Endothelial cell of umbilical vein (primary cell): ENCODE results near the gene CUEDC2. TPM values are rescaled to one million over a fixed set of nuclear protein-coding genes. Genes with fewer than 3 reads are reported as not detected.
A peak's percentile ranks its signal among the peaks of the same experiment; 100 is the strongest.

Source experiments
- BruUV-seq: library from RNA; stranded (reverse); fragments of 400-500 nt; replicated peaks from 2 replicates; lab custom pipeline; 2021; lab: Mats Ljungman, UMichigan
- CTCF ChIA-PET: fragments of 300-600, 350-600 bp; sonication (Branson Sonifier 250); formaldehyde crosslinking; loops from one replicate; lab custom pipeline; 2021; ENCODE audit warnings: antibody characterized with exemption, inconsistent platforms; lab: Charles Lee
- POLR2A ChIA-PET: fragments of 300-600, 350-600 bp; sonication (Branson Sonifier 250); formaldehyde crosslinking; loops from one replicate; lab custom pipeline; 2021; ENCODE audit warnings: antibody characterized with exemption, inconsistent platforms; lab: Charles Lee
- DNase-seq: peaks from one replicate; pipeline ENCODE4 v3.0.0-alpha.2; 2011; ENCODE audit warnings: low read depth, low spot score
- FAIRE-seq: peaks from 2 replicates; lab custom pipeline; 2011; peaks lifted over from hg19 to GRCh38; lab: Jason Lieb, UNC
- H2AFZ ChIP-seq: 2 replicates; pipeline ENCODE4 v1.6.0; 2012; ENCODE audit warnings: low read depth, low read length, control low read depth, inconsistent platforms
- H3K27ac ChIP-seq: 2 replicates; pipeline ENCODE4 v1.5.1; 2011; ENCODE audit warnings: low read depth, mild to moderate bottlenecking, control low read depth, low read length, moderate library complexity; ENCODE audit not compliant: insufficient read depth
- H3K27me3 ChIP-seq, 2 experiments: 2 replicates each; pipeline versions ENCODE4 v1.6.0 to v1.6.1; 2011; ENCODE audit warnings: low read length in 2 of 2, mixed read lengths in 1 of 2; ENCODE audit not compliant: control insufficient read depth in 2 of 2, insufficient read depth in 2 of 2
- H3K36me3 ChIP-seq, 2 experiments: 2 replicates in 1 of 2; 3 replicates in 1 of 2; pipeline ENCODE4 v1.5.1; 2011; ENCODE audit warnings: low read length in 2 of 2, mild to moderate bottlenecking in 1 of 2, moderate library complexity in 1 of 2; ENCODE audit not compliant: control insufficient read depth in 2 of 2, insufficient read depth in 2 of 2; ENCODE audit errors: extremely low read depth in 1 of 2
- H3K4me1 ChIP-seq: 3 replicates; pipeline ENCODE4 v1.5.1; 2011; ENCODE audit warnings: mild to moderate bottlenecking, low read length; ENCODE audit not compliant: control insufficient read depth, insufficient read depth; ENCODE audit errors: extremely low read depth
- H3K4me2 ChIP-seq: 2 replicates; pipeline ENCODE4 v1.6.1; 2011; ENCODE audit warnings: low read length, control low read depth, mixed read lengths; ENCODE audit not compliant: insufficient read depth
- H3K4me3 ChIP-seq, 3 experiments: fragments of 200-600 bp in 1 of 3; sonication (generic), shearing (Covaris generic) in 1 of 3; replicated peaks in 1 of 3; 2 replicates each; pipeline ENCODE4 v1.5.1; 2011 to 2016; ENCODE audit warnings: control low read depth in 3 of 3, low read length in 3 of 3, mild to moderate bottlenecking in 2 of 3, inconsistent platforms in 1 of 3, low read depth in 1 of 3, moderate library complexity in 1 of 3; ENCODE audit not compliant: insufficient read depth in 1 of 3
- H3K79me2 ChIP-seq: 2 replicates; pipeline ENCODE4 v1.6.0; 2012; ENCODE audit warnings: low read length, inconsistent platforms; ENCODE audit not compliant: control insufficient read depth, insufficient read depth
- H3K9ac ChIP-seq: replicated peaks from 2 replicates; pipeline ENCODE3; 2011; ENCODE audit warnings: low read length, control low read depth; ENCODE audit not compliant: insufficient read depth; ENCODE audit errors: extremely low read depth
- H3K9me1 ChIP-seq: replicated peaks from 3 replicates; pipeline ENCODE4 v1.6.0; 2011; ENCODE audit warnings: mild to moderate bottlenecking, low read length; ENCODE audit not compliant: control insufficient read depth, insufficient read depth; ENCODE audit errors: extremely low read depth
- H3K9me3 ChIP-seq: replicated peaks from 2 replicates; pipeline ENCODE4 v1.5.1; 2012; ENCODE audit warnings: low read length, inconsistent platforms; ENCODE audit not compliant: control insufficient read depth, insufficient read depth
- H4K20me1 ChIP-seq: replicated peaks from 2 replicates; pipeline ENCODE3; 2011; ENCODE audit warnings: mild to moderate bottlenecking, low read length; ENCODE audit not compliant: control insufficient read depth, insufficient read depth; ENCODE audit errors: extremely low read depth
- CTCF ChIP-seq, 2 donors: IDR thresholded peaks; 1 replicate in 1 of 2; 2 replicates in 1 of 2; pipeline ENCODE4 v1.5.1; 2011; ENCODE audit warnings: low read length in 2 of 2, mild to moderate bottlenecking in 2 of 2, moderate library complexity in 2 of 2, control low read depth in 1 of 2, inconsistent platforms in 1 of 2, low read depth in 1 of 2; ENCODE audit not compliant: insufficient read depth in 1 of 2; ENCODE audit errors: extremely low read depth in 1 of 2
- EZH2 ChIP-seq: IDR thresholded peaks from 2 replicates; pipeline ENCODE4 v1.6.1; 2012; ENCODE audit warnings: borderline replicate concordance, low read depth, mild to moderate bottlenecking, moderate library complexity, low read length, inconsistent platforms; ENCODE audit not compliant: severe bottlenecking
- FOS ChIP-seq: IDR thresholded peaks from 2 replicates; pipeline ENCODE4 v1.6.1; 2011; ENCODE audit warnings: mild to moderate bottlenecking, low read length, moderate library complexity, borderline replicate concordance; ENCODE audit not compliant: insufficient read depth
- GATA2 ChIP-seq: IDR thresholded peaks from 2 replicates; pipeline ENCODE4 v1.7.0; 2011; ENCODE audit warnings: low read depth, mild to moderate bottlenecking, moderate library complexity, mixed read lengths, low read length; ENCODE audit not compliant: insufficient read length, insufficient read depth
- MYC ChIP-seq: IDR thresholded peaks from one replicate; pipeline ENCODE4 v1.6.1; 2011; ENCODE audit warnings: mild to moderate bottlenecking, low read depth, low read length
- POLR2A ChIP-seq: IDR thresholded peaks from 2 replicates; pipeline ENCODE4 v1.6.1; 2012; ENCODE audit warnings: low read depth, mild to moderate bottlenecking, control low read depth, low read length
- POLR2AphosphoS5 ChIP-seq: IDR thresholded peaks from 2 replicates; pipeline ENCODE4 v1.6.1; 2012; ENCODE audit warnings: low read depth, mild to moderate bottlenecking, control low read depth, low read length, moderate library complexity; ENCODE audit not compliant: insufficient read depth
- dilution Hi-C: fragments of 300-500 bp; cut with MboI; formaldehyde crosslinking; loops from one replicate; pipeline ENCODE4 v1.15.0; 2019; ENCODE audit warnings: low sequenced_read_pairs; ENCODE audit not compliant: extremely low pct_ligation_motif_present
- intact Hi-C: fragments of 100-400 bp; cut with micrococcal nuclease; formaldehyde crosslinking; loops from one replicate; pipeline ENCODE4 v1.10.0; 2022
- polyA plus RNA-seq, 4 experiments: library from polyadenylated mRNA; depleted of rRNA in 3 of 4; stranded (reverse) in 3 of 4; unstranded in 1 of 4; fragments of >200 nt; gene quantifications; 2 replicates each; pipeline versions ENCODE4 v1.2.1 to v1.2.3, GENCODE V29; 2011 to 2012; ENCODE audit warnings: missing spikeins in 1 of 4
- total RNA-seq: library from RNA; stranded (reverse); gene quantifications from 2 replicates; pipeline ENCODE4 v1.2.3, GENCODE V29; 2021
- TF ChIP-seq, protein P1 (sequence below): IDR thresholded peaks from 2 replicates; pipeline ENCODE4 v1.6.1; 2011; ENCODE audit not compliant: insufficient read depth, insufficient read length

The CUEDC2 gene
- total and polyA plus RNA-seq, 2 donors (not counting 3 experiments of a cell fraction or from before 2014, with no cell fraction given), result 61.5 to 96.7 TPM

- DNase-seq, result no peak
These were observed 8.9 kb downstream of the CUEDC2 start for GRCh38 chr10:102423372-102423968.

DNA sequence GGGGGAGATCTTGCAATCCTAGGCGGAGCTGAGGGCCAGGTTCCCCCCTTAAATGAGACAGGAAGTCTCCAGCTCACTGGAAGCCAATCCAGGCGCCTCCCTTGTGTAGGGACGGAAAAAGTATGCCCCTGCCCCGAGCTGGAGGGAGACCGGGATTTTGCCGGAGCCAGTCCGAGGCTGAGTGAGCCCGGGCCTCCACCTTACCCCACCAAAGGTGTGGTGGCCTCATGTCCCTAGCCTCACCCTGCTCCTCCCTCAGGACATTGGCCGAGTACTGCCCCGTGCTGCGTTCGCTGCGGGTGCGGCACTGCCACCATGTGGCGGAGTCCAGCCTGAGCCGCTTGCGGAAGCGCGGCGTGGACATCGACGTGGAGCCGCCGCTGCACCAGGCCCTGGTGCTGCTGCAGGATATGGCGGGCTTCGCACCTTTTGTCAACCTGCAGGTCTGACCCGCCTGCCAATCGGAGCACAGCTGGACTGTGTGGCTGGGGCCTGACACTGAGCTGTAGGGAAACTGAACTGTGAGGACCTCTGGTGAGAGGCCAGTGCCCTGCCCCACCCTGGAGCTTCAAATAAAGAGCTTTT lies 9.7 kb downstream of the CUEDC2 start:
- Histone ChIP-seq H3K36me3 (peaks cover 0 to 9% of the 10 kb centered on the region in 2 experiments), H3K4me3 (peak overlapping the region in 2 of 3 experiments; percentile 70 to 73), H4K20me1 (no peaks in the 10 kb centered on the region), H3K27ac (no peak overlapping the region), H3K27me3 (peaks cover 3 to 7% of the 10 kb centered on the region in 2 experiments), H3K9ac (no peak overlapping the region), H3K4me2 (peak overlapping the region; percentile 67), H3K4me1 (peaks cover 20% of the 10 kb centered on the region), H3K9me1 (no peaks in the 10 kb centered on the region), H2AFZ (no peak overlapping the region), H3K79me2 (no peaks in the 10 kb centered on the region), H3K9me3 (no peaks in the 10 kb centered on the region)
- FAIRE-seq (peak; percentile 89), DNase-seq (peak; percentile 73)
- ChIA-PET CTCF (interaction anchor here (0.6 to 6.5 kb wide), 19 partner anchors 8 to 253 kb away, joined by 3 to 74 read pairs (median 7); partner anchors contain the start of genes C10orf95, CUEDC2, ELOVL3 and NFKB2), POLR2A (interaction anchor here (0.6 to 0.9 kb wide), 3 partner anchors 80 to 253 kb away, joined by 3 to 4 read pairs (median 3); partner anchors contain the start of gene ACTR1A)
- TF ChIP-seq GATA2 (no peak), MYC (peak; percentile 69), POLR2A (peak; percentile 47), EZH2 (no peak), POLR2AphosphoS5 (peak; percentile 55), CTCF (IDR thresholded peaks at IDR 0.05; ENCODE audit: extremely low read depth in 1 of 2, insufficient read depth in 1 of 2, low read depth in 1 of 2, low read length in 2 of 2) (peak; percentile 88 to 92)
- TF ChIP-seq, protein P1, sequence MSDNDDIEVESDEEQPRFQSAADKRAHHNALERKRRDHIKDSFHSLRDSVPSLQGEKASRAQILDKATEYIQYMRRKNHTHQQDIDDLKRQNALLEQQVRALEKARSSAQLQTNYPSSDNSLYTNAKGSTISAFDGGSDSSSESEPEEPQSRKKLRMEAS, result no peak
- intact Hi-C loops, result loop anchor here (1.0 to 5.0 kb wide), 8 partner anchors 10 to 253 kb away; partner anchors contain the start of genes ACTR1A, CUEDC2 and SUFU
- BruUV-seq, result no TSS peak
- dilution Hi-C loops, result no loop called here

More at GRCh38 chr10:102423372-102423968, 8.9 kb downstream of the CUEDC2 start:
- no peaks in the 10 kb centered on the region for H3K79me2 ChIP-seq
- dilution Hi-C loops (no loop called here), intact Hi-C loops (loop anchor here (5.0 kb wide), 3 partner anchors 79 to 224 kb away; partner anchors contain the start of genes ACTR1A and SUFU)
- H3K4me2 ChIP-seq, result no peak overlapping the region
- POLR2A ChIA-PET, result interaction anchor here (0.5 to 0.9 kb wide), 2 partner anchors 79 to 267 kb away, joined by 3 read pairs; partner anchors contain the start of gene ACTR1A
- H3K4me1 ChIP-seq, result peaks cover 20% of the 10 kb centered on the region
- FAIRE-seq, result no peak
- H3K36me3 ChIP-seq, result peaks cover 0 to 9% of the 10 kb centered on the region in 2 experiments
- H4K20me1 ChIP-seq, result no peaks in the 10 kb centered on the region
- H3K9ac ChIP-seq, result no peak overlapping the region
- CTCF ChIA-PET, result interaction anchor here (0.6 to 6.5 kb wide), 13 partner anchors 9 to 254 kb away, joined by 3 to 74 read pairs (median 21); partner anchors contain the start of genes C10orf95 and CUEDC2
- no peak for TF ChIP-seq FOS
- H3K27ac ChIP-seq, result no peak overlapping the region
- no peak overlapping the region for H2AFZ ChIP-seq
- no peak overlapping the region for H3K4me3 ChIP-seq
- no peaks in the 10 kb centered on the region for H3K9me3 ChIP-seq
- H3K27me3 ChIP-seq, result peaks cover 0 to 3% of the 10 kb centered on the region in 2 experiments
- H3K9me1 ChIP-seq, result no peaks in the 10 kb centered on the region
- TSS peak; percentile 44 for BruUV-seq
